GM21381 (cell line): ENCODE data around the gene SLC1A7.

ENCODE experiments used
- ATAC-seq: cut with Tn5 transposase; IDR thresholded peaks from one replicate; pipeline ENCODE4 v1.9.1; 2021; ENCODE audit warnings: mild to moderate bottlenecking, moderate library complexity; ENCODE audit not compliant: unreplicated experiment

The SLC1A7 gene

GRCh38 chr1:53063744-53064515 lies 78.5 kb downstream of the SLC1A7 start:
- ATAC-seq: no peak

- ATAC-seq: no peak
Observed at GRCh38 chr1:53062708-53063591, 79.5 kb downstream of the SLC1A7 start.

- ATAC-seq: no peak
Observed at GRCh38 chr1:53061859-53062707, 80.4 kb downstream of the SLC1A7 start, which contains the start of gene PODN. Gene PODN (plus strand): TSS chr1:53062213. CDS start chr1:53069856, 7,643 bp downstream.

- no peak for ATAC-seq
Observed at GRCh38 chr1:53061123-53061858, 81.1 kb downstream of the SLC1A7 start.

GRCh38 chr1:53060579-53060978 lies 81.9 kb downstream of the SLC1A7 start:
- no peak for ATAC-seq

GRCh38 chr1:53057127-53057526 lies 85.3 kb downstream of the SLC1A7 start:
- no peak for ATAC-seq

- ATAC-seq: no peak
Observed at GRCh38 chr1:53051676-53052075, 90.8 kb downstream of the SLC1A7 start.

GRCh38 chr1:53050310-53050709 lies 92.1 kb downstream of the SLC1A7 start:
- ATAC-seq: no peak

- no peak for ATAC-seq
Observed at GRCh38 chr1:53049574-53049967, 92.9 kb downstream of the SLC1A7 start.

GRCh38 chr1:53048960-53049573 lies 93.4 kb downstream of the SLC1A7 start:
- no peak for ATAC-seq

- no peak for ATAC-seq
Observed at GRCh38 chr1:53047737-53048736, 94.4 kb downstream of the SLC1A7 start.

GRCh38 chr1:53046930-53047329 lies 95.5 kb downstream of the SLC1A7 start:
- no peak for ATAC-seq

- ATAC-seq: no peak
Observed at GRCh38 chr1:53044926-53045325, 97.5 kb downstream of the SLC1A7 start.

- no peak for ATAC-seq
Observed at GRCh38 chr1:53043271-53043670, 99.2 kb downstream of the SLC1A7 start.

- no peak for ATAC-seq
Observed at GRCh38 chr1:53038566-53038965, 103.9 kb downstream of the SLC1A7 start.
